HG03469 (cell line): ENCODE measurements around the gene IL1RAPL1.

Source experiments
- ATAC-seq: cut with Tn5 transposase; IDR thresholded peaks from one replicate; pipeline ENCODE4 v1.9.1; 2021; ENCODE audit warnings: mild to moderate bottlenecking, moderate library complexity, moderate number of reproducible peaks; ENCODE audit not compliant: unreplicated experiment

The IL1RAPL1 gene

GRCh38 chrX:28586981-28587551 is at the start of gene IL1RAPL1:
TSS of gene IL1RAPL1 (plus strand) at chrX:28587446.
- no peak for ATAC-seq

GRCh38 chrX:28542791-28543190 is 44.5 kb upstream of the IL1RAPL1 start:
- no peak for ATAC-seq

- no peak for ATAC-seq
Observed at GRCh38 chrX:28549838-28550237, 37.4 kb upstream of the IL1RAPL1 start.

GRCh38 chrX:28550331-28550872 is 36.8 kb upstream of the IL1RAPL1 start:
- ATAC-seq: no peak

DNA sequence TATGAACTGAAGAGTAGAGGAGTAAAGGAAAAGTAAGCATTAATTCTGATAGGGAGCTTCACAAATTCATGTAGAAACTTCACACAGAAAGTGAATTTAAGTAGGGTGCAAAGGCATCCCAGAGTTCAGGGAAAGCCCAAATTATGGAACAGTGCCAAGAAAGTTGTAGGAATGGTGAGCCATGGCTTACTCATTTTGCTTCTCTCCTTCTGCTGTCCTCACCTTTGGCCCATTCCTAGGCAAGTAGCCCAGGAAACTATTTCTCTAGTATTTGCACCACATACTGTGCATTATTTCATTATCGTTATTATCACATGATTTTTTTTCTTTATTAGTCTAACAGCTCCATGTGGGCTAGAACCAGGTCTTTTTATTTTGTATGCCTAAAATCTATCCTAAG is 34.9 kb upstream of the IL1RAPL1 start:
- ATAC-seq: no peak

DNA sequence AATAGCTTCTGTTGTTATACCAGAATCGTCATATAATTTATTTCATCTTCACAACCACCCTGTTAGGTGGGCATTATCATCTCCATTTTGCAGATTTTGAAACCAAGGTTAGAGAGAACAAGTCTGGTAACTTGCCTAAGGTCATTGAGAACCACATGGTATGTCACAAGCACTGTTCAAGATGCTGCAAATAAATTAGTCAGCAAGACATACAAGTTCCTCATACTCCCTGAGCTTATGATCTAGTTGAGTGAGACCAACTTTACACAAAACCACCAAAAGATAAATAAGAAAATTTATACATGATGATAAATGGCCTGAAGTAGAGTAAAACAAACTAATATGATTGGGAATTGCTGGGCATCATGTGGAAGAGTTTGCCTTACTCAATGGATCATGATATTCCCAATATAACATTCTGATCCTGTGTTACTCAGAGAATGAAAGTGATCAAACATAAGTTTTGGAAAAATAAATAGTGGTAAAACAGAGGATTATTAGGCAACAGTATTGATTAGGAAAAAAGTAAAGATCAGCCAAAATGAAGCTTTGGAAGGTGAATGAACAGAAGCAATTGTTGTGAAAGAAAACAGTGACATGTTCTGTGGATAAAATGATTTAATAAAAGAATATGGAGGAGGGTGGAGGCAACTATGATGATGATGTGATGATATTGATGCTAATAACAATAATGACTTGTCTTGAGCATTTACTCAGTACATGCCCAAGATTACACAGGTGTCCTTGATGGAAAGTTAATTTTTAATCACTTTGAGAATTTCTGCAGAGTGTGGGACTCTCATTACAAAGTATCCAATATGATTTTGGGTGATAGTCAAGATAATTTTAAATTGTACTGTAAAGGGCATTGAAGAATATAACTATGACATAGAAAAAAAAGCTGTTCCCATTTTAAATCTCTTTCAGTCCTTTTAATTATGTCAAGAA is 34.1 kb upstream of the IL1RAPL1 start:
- no peak for ATAC-seq

- ATAC-seq: no peak
Observed at GRCh38 chrX:28576117-28576516, 11.1 kb upstream of the IL1RAPL1 start.

- ATAC-seq: no peak
Observed at GRCh38 chrX:28581522-28581921, 5.7 kb upstream of the IL1RAPL1 start.

GRCh38 chrX:28582511-28582910 is 4.7 kb upstream of the IL1RAPL1 start:
- ATAC-seq: no peak

DNA sequence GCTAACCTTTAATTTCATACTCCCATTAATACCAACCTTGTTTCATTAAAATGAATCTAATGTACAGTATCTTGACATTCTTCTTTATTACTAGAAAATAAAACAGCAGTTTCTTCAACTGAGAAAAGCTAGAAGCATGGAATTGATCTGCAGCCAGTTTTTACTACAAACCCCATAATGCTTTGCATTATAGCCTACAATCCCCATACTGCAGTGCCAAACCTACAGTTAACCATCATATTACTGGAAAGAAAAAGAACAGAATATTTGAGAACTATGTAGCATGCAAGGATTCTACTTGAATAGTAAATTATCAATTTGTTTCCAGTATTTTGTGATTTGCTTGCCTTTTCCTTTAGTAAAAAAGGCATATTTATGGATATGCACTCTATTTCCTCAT is 3.2 kb upstream of the IL1RAPL1 start:
- no peak for ATAC-seq

- ATAC-seq: no peak
Observed at GRCh38 chrX:28585767-28586166, 1.5 kb upstream of the IL1RAPL1 start.

DNA sequence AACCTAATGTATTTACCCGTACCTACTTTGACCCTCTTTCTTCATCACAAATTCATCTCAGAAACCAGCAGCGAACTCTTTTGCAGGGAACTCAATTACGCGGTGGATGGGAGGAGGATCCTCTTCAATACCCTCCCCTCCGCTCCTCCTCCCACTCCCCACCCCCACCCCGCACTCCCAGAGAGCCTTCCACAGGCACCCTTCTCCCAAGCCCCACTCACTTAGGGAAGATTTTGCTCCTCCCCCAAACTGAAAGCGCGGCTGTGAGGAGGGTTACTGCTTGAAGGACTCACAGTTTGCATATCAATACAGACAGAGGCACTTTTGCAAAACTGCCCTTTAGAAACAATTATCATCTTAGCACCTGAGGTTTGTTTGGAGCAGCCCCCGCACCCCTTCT is 960 bp upstream of the IL1RAPL1 start:
- ATAC-seq: no peak

DNA sequence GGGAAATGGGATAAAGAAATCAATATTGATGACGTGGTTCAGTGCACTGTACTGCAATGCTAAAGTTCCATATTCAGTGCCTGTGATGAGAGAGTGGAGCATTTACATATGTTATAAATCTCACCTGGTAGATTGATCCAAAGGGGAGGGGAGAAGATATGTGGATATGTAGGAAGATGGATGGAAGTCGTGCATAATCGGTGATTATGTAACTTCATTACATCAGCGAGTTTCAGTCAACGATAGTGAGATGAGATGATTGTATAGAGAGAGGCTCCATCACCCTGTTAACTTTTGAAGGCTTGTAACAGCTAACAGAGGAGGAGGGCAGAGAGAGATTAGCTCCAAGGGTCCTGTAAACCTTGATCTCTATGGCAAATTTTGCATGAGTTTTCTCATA is 1.8 kb downstream of the IL1RAPL1 start:
- ATAC-seq: no peak

- ATAC-seq: no peak
Observed at GRCh38 chrX:28590396-28590795, 3.1 kb downstream of the IL1RAPL1 start.

- ATAC-seq: no peak
Observed at GRCh38 chrX:28591542-28591941, 4.3 kb downstream of the IL1RAPL1 start.

DNA sequence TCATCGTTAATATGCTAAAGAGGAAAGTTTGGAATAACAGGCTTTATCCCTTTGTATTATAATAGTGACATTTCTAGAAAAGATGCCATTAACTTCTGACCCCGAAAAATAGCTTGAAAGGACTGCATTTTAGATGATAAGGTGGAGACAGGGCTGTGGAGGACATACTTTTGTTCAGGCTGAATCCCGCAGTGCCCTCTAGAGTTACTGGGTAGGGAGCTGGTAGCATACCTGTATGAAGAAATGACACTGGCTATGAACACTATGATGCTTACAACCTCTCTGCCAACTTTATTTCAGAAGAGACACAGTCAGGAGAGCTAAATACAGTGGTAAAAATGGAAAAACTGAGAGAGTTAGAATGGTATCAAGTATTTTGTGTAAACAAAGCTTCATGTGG is 8.1 kb downstream of the IL1RAPL1 start:
- ATAC-seq: no peak

GRCh38 chrX:28599957-28600356 is 12.7 kb downstream of the IL1RAPL1 start:
- ATAC-seq: no peak

- no peak for ATAC-seq
Observed at GRCh38 chrX:28609003-28609402, 21.8 kb downstream of the IL1RAPL1 start.

DNA sequence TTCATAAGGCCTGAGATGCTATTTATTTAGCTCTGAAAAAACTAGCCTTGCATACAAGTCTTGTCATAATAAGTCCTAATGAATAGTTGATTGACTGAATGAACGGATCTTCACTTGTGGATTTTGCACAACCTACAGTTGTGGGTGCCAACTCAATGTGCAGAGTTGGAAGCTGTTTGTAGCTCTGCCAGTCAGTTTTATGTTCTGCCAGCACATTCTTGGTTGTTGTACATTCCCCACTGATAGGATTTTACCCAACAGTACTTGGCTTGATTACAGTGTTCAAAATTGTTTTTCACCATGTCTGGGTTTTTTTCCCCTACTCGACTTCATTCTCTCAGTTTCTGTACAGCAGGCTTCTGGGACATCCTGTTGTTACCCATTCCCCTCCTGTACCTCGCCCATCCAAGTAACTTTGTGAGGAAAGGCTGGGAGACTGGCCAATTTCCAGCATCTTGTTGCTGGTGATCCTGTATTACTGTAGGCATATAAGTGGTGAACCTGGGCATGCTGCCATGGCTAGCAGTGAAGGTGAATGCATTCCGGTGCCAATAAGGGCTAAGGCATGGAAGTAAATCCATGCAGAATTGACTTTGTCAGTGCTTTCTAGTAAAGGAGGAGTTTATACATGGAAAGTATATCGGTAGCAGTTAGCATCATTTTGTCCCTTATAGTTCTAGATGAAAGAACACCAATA is 22.8 kb downstream of the IL1RAPL1 start:
- ATAC-seq: no peak

- no peak for ATAC-seq
Observed at GRCh38 chrX:28610746-28611145, 23.5 kb downstream of the IL1RAPL1 start.

GRCh38 chrX:28613558-28613957 is 26.3 kb downstream of the IL1RAPL1 start:
- ATAC-seq: no peak
